Dermis blood vessel endothelial cell (primary cell): Measurements from ENCODE around the gene GRPEL2. TPM values are rescaled to one million over a fixed set of nuclear protein-coding genes. Genes with fewer than 3 reads are reported as not detected.
A peak's percentile ranks its signal among the peaks of the same experiment; 100 is the strongest.

Experiments
- DNase-seq: peaks from one replicate; pipeline ENCODE4 v3.0.0; 2010
- total RNA-seq: library from RNA; depleted of rRNA; stranded (reverse); fragments of >200 nt; gene quantifications from 2 replicates; pipeline ENCODE4 v1.2.3, GENCODE V29; 2014

Gene GRPEL2
- total RNA-seq, 1 donor from 2014 or later = 61.9 TPM

DNA sequence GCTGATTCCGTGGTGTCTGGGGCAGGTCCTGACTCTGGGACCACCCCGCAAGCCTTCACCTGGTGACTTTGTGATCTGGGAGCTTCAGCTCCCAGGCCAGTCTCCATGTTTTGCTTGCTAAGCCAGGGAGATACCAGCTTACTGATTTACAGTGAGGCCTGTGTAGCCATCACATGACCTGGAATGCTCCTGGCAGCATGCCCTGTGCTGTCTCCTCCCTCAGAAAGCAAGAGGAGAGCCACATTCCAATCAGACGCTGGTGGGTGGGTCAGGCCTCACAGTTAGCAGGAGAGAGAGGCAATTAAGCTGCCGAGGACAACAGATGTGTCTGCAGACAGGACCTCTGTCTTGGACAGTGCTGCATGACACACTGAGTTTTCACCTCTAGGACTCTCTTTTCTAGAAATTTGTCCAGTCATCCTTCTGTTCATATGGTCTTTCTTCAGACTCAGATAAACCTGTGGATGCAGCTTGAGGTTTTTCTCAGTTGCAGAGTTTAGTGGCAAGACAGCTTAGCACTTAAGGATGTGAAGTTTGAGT is 24.4 kb upstream of the GRPEL2 start:
- peak; percentile 95 for DNase-seq

DNA sequence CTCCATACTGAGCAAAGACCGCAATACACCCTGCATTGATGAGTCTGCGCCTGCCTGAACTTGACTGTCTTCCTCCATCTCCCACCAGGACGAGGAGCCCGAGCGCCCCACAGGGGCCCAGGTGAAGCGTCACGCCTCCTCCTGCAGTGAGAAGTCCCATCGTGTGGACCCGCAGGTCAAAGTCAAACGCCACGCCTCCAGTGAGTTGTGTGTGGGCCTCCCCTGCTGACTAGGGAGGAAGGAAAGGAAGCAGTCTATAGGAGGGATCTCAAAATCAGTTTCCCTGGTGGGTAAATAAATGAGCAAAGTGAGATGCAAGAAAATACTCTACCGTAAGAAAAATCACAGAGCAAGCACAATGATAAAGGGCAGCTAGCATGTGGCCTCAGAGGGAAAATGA is 22.8 kb upstream of the GRPEL2 start:
- DNase-seq = no peak

DNA sequence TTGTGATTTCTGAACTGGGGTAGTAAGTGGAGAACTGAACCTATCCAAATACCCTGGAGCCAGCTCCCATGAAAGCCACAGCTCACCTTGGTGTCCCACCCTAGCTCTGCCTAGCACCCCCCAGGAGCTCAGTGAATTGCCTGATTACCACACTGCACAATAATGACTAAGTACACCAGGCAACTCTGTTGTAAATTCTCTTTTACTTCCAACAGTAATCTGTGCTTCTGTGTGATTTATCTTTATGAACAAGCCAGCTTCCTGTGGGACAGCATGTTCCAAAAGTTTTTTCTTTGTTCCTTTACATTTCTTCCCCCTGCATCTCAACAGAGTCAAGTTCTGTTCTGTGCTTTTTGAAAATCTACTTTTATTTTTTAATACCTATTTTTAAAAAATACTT is 22.1 kb upstream of the GRPEL2 start:
- DNase-seq = peak; percentile 43

DNA sequence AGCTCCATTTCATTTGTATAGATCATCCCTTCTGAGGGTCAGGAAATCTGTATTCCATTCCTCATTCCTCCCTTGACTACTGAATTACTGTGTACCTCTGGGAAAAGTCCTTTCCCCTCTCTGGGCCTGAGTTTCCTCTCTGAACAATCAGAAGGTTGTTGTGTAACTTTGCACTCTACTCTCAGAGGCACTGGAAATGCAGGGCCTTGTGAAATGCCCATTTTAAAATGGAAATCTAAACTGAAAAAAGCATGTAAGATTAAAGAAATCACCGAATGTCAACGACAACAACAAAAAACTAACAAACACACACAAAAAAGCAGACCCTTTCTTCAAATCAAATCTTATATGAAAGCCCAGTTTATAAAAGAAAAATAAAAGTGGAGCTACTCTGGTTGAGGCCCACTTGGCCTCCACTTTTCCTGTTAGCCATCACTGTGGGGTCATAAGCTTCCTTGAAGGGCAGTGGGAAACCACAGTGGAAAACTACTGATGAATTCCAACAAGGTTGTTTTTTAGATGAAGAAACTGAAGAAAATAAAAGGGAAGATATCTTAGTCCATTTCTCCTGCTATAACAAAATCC is 21.6 kb upstream of the GRPEL2 start:
- DNase-seq = peak; percentile 49

DNA sequence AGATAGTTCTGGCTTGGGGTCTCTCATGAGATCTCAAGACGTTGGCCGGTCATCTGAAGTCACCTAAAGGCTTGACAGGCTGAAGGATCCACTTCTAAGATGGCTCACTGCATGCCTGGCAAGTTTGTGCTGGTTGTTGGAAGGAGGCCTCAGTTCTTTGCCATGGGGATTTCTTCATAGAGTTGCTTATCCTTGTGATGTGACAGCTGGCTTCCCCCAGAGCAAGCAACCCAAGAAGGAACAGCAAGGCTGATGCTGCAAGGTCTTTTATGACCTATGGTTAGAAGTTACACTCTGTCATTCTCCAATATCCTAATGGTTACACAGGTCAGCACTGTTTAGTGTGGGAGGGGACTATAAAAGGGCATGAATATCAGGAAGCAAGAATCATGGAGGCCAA is 20.7 kb upstream of the GRPEL2 start:
- DNase-seq = no peak

DNA sequence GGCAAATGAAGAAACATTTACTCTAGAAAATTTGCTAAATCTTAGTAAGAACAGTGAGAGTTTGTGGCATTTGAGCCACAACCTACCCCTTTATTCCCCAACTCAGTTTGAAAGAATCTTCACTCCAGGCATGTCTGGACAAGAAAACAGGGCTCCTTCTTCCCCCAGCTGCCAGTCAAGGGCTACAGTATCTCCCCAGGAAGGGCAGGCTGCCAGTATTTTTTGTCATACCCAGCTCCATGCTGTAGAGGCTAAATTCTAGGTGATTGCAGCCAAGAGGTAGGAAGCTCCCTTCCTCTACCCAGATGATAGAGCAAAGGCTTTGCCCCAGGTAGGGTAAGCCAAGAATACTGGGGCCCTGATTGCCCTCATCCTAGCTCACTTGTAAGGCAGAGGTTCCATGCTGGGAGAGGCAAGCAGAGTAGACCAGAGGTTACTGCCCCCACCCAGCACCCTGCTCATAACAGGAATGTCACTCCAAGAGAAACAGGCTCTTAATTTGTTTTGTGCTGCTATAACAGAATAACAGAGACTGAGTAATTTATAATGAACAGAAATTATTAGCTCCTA is 20.0 kb upstream of the GRPEL2 start:
- no peak for DNase-seq

DNA sequence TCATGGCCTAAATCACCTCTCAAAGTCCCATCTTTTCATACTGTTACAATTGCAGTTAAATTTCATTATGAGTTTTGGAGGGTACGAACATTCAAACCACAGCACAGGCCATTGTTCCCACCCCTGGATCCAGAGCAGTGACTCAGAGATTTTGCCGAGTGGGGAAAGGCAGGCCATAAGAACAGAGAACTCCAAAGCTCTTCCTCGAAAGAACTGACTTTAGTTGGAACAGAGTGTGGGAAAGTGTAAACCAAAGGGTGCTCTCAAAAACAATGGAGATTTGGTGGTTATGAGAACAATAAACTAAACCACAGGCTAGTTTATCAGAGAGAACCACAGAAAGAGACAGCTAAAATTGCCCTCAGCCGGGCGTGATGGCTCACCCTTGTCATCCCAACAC is 19.4 kb upstream of the GRPEL2 start:
- no peak for DNase-seq

DNA sequence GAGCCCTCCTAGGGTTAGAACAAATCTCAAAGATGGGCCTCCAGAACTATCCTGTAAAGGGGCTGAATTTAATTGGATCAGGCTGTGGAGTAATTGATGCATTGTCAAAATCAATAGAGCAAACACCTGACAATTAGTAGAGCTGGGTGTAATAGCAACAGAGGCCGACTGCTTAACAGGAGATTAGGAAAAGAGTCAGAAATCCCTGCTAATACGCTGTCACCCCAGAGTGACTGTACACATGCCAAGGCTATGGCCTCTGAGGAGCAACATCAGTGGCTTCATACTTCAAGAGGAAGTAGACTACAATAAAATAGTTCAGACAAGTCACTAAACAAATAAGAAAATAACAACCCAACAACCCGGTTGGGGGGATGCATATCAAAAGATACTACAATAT is 18.7 kb upstream of the GRPEL2 start:
- DNase-seq = peak; percentile 35

DNA sequence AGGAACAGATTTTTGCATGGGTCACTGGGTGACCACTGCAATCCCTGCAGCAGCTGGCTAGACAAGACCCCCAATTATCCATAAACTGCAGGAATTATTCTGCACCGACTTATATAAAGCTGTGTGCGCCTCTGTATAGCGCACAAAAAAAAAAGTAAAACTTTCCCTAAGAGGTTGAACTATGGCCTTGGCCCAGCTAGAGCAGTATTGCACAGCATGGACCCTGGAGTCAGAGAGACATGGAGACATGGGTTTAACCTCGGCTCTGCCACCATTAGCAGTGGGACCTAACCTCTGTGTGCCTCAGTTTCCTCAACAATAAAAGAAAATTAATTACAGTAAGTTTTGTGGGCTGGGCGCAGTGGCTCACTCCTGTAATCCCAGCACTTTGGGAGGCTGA is 17.1 kb upstream of the GRPEL2 start:
- no peak for DNase-seq

DNA sequence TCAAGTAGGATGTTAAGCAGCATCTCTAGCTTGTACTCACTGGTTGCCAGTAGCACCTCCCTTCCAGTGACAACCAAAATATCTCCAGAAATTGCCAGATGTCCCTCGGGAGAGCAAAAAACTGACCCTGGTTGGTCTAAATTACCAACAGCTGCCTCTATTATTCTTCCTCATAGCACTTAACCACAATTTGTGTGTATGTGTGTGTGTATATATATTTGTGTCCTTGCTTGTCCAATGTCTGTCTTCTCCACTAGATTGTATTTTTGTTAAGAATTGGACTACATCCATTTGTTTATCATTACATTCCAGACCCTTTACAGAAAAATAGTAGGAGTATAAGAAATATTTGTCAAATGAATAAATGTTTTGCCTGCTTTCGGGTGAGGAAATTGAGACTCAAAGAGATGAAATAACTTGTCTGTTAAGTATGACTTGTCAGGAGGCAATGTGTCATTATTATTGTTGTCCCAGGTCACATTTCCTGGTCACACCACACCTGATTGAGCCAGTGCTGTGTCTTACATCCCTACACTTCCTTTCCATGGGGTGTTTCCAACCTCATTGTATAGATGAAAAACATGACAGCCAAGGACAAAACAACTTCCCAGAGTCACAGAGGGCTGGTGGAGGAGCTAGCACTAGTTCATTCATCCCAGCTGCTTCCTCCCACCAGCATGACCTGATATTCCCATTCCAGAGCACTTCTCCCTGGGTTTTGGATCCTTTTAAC is 11.4 kb upstream of the GRPEL2 start:
- DNase-seq = peak; percentile 86

DNA sequence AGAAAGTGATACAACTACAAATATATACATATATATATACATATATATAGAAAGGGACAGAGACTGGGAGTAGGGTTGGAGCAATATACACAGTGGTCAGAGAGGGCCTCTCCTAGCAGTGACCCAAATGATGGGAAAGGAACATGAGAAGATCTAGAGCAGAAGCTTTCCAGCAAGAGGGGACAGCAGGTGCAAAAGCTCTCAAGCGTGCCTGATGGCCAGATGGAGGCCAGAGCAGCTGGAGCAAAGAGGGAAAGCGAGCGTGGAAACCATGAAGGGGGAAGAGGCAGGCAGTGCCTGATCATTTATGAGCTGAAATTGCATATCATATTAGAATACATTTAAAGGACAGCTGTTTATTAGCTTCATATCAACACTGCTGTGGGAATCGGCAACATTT is 7.6 kb upstream of the GRPEL2 start:
- DNase-seq = no peak

DNA sequence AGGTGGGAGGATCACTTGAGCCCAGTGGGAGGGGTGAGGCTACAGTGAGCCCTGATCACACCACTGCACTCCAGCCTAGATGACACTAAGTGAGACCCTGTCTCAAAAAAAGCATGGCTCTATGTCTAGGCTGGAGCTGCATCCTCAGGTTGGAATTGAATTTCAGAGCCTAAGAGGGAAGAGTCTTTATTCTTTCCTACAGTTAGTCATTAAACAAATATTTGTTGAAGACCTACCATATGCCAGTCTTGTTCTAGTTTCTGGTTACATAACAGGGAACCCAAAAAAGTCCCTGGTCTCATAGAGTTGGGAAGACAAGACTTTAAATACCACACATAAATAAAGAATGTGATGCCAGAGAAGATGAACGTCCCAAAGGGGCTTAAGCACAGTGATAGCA is 6.9 kb upstream of the GRPEL2 start:
- DNase-seq = no peak

DNA sequence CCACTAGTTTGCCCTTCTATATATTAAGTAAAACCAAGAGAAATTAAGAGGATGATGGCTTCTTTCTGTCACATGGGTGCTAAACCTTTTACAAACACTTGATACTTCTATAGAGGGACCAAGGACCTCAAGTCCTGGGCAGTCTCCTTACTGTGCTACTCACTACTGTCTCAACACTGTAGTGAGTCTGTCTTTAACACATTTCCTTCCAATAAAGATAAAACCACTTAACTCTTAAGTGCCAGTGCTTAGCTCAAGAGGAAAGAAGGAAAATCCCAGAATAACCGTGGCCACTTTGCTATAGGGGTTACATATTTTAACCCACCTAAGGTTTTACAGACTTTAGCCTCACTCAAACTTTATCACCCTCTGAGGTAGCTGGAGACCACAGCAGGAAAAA is 4.4 kb upstream of the GRPEL2 start:
- DNase-seq = no peak

DNA sequence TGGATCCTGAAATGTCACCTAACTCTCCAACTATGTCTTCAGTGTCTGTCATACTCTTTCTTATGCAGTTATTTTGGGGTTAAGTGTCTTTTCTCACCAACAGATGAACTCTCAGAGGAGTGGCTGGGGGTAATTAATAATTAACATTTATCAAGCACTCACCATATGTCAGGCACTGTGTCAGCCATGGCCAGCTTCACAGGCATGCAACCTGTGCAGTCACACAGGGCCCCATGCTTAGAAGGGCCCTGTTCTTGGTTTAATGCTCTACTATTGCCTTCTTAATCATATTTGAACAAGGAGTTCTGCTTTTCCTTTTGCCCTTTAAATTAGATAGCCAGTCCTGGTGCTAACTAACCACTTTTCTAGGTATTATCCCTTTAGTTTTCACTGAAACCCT is 3.4 kb upstream of the GRPEL2 start:
- no peak for DNase-seq

DNA sequence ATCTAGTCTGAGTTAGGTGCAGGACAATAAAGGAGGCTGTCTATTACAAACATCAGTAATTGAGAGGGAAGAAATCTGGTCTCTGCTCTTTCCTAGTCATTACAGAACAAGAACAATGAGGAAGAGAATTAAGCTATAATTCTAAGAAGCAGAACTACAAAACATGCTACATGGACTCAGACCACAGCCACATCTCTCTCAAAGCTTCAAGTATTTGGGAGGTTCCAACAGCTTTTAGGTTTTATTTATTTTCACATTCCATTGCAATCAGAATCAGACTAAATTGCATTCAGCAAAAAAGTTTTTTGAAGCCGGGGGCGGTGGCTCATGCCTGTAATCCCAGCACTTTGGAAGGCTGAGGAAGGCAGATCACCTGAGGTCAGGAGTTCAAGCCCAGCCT is 1.1 kb upstream of the GRPEL2 start:
- no peak for DNase-seq

DNA sequence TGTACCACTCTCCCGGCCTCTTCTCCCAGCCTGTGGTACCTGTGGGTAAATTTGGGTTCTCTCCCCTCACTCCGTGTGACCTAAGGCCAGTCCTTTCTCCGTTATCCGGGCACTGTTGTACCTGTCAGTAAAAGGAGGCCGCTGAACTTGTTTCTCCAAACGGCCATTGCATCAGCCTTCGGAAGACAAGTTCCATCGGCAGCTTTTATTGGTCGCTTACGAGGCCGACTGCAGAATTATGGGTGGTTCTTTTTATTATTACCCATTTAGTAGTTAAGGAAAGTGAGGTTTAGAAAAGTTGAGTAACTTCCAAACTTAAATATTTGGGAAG is 558 bp downstream of the GRPEL2 start:
- peak; percentile 57 for DNase-seq

DNA sequence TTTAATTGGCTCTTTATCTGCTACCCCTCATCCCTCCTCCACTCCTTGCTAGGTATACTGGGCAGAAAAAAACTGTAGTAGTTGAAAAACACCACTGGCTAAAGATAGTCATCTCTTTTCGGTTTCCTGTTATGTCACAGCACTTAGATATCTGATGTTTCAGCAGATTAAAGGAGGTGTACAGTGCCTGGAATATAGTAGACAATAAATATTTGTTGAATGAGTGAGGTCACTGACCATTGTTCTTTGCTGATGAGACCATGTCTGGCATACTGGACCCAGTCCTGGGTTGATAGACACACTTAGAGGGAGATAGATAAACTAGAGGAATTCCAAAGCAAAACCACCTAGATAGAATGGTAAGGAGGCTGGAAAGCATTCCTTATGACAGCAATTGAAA is 3.2 kb downstream of the GRPEL2 start:
- peak; percentile 68 for DNase-seq

DNA sequence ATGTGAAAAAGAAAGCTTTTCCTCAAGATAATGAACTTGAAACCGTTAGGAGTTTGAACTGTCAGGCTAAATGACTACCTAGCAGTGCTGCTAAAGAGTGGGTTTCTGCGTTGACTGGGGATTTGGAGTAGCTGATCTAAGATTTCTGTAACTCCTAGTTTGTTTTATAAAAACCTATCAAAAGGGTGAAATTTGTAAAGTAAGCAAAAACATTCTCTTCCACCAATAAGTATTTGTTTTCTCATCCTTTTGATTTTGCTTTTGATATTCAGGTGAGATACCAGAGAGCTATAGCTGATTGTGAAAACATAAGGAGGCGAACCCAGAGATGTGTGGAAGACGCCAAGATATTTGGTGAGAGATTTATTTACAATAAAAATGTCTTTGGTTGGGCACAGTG is 4.1 kb downstream of the GRPEL2 start:
- DNase-seq = no peak

DNA sequence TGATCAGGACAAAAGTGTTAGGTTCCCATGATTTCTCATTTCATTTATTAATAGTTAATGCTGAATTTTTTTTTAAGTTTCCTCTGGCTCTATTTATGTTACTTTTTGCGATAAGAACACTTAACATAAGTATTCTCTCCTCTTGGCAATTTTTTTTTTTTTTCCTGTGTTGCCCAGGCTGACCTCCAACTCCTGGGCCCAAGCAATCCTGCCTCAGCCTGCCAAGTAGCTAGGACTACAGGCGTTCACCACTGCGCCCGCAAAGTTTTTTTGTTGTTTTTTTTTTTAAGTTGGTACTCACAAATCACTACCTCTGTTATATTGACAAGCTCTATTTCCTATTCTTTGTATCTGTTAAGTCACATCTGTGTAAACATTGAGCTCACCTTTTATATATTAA is 6.9 kb downstream of the GRPEL2 start:
- DNase-seq = no peak

DNA sequence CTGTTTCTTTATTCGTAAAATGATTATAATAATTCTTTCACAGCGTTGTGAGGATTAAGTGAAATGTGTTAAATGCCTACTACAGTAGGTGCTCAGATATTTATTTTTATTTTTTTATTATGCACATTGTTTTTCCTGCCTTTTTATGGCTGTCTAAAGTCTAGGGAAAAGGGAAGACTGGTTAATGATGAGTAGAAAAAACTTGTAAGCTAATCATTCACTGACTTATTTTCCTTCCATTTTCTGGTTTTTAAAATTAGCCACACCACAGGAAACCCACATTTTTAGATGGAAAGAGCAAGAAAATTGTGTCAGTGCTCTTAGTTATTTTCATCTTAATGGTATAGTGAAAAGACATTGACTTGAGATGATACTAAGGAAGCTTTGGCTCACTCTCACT is 8.6 kb downstream of the GRPEL2 start:
- DNase-seq = no peak

DNA sequence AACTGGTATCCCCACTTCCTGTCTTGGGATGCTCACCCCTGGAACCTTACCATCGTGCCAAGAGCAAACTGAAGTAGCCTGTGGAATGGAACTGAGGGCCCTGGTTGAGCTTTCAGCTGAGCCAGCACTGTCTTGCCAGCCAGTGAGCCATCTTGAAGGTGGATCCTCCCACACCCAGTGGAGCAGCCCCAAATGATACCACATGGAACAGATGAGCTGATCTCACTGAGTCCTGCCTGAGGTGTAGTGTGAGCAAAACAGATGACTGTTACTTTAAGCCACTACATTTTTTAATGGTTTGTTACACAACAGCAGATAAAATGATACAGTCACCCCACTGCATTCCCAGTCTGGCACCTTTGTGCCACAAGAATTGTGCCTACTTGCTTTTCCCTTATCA is 10.4 kb downstream of the GRPEL2 start:
- no peak for DNase-seq

DNA sequence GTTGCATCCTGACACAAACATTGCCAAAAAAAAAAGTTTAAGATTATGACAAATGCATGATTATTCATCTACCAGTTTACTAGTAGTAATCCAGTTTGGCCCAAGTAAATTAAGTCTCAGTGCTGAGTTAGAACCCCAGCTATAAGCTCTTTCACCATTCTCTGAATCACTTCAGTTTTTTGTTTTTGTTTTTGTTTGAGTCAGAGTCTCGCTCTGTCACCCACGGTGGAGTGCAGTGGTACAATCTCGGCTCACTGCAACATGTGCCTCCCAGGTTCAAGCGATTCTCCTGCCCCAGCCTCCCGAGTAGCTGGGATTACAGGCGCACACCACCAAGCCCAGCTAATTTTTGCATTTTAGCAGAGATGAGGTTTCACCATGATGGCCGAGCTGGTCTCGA is 11.1 kb downstream of the GRPEL2 start:
- DNase-seq = no peak

DNA sequence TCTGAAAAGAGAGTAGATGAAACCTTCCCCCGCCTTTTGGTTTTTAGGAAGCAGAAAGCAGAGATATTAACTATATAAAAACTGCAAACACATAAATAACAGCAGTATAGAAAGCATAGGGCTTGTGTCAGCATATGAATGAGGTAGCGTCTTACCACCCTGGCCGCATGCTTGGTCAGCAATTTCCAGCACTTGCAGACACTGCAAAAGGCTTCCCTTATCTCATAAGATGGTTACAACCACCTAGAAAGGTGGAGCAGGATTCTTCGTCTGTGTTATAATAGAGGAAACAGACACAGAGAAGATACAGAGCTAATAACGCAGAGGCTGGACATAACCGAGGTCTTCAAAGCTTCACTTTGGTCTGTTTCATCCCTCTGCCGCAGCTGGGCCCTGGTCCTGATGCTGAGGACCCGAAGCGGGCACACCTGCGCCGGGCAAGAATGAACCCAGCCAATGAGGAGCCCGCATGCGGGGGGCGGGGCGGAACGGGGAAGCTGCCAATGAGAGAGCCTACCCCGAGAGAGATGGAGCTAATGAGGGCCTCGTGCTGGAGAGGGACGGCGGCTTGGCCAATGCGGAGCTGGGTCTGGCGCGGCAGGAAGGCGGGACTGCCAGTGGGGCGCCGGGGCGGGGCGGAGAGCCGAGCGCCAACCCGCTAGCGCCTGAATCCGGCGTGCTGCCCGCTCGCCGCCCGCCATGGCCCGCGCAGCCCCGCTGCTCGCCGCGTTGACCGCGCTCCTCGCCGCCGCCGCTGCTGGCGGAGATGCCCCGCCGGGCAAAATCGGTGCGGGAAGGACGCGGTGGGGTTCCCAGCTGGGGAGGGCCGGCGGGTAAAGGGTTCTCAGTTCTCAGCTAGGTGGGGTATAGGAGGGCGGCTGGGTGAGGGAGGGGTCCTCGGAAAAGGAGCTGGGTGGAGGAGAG is 12.3 kb downstream of the GRPEL2 start, which contains the start of gene PCYOX1L:
Gene PCYOX1L, plus strand, starts transcription at position 677 of the 924 bp plus-strand sequence. Its CDS starts 23 bp downstream, at position 700.
- peak; percentile 96 for DNase-seq
